Transverse colon (tissue), 4 donors: ENCODE measurements around the gene CPXM2.

Source experiments
- EP300 ChIP-seq: sonication (generic); formaldehyde crosslinking; IDR thresholded peaks from one replicate; pipeline ENCODE4 v1.6.1; 2017; ENCODE audit warnings: antibody characterized with exemption, low read depth
- POLR2A ChIP-seq: fragments of 450-650 bp; IDR thresholded peaks from one replicate; pipeline ENCODE4 v1.6.1; 2016; ENCODE audit warnings: antibody characterized with exemption, mild to moderate bottlenecking, moderate library complexity
- POLR2AphosphoS5 ChIP-seq, 3 donors: sonication (generic); formaldehyde crosslinking; IDR thresholded peaks; one replicate each; pipeline ENCODE4 v1.6.1; 2016; ENCODE audit warnings: antibody characterized with exemption in 3 of 3
- TF ChIP-seq, protein P1 (sequence below), 5 experiments: fragments of 200-600 bp in 3 of 5; fragments of 450-650 bp in 2 of 5; sonication (generic) in 3 of 5; IDR thresholded peaks; 1 replicate in 2 of 5; 2 replicates in 3 of 5; pipeline ENCODE4 v1.5.1; 2016 to 2017; ENCODE audit warnings: antibody characterized with exemption in 5 of 5, inconsistent platforms in 3 of 5, mild to moderate bottlenecking in 2 of 5, moderate library complexity in 1 of 5

GRCh38 chr10:123781324-123781900 lies 110.2 kb downstream of the CPXM2 start:
- TF ChIP-seq, protein P1, sequence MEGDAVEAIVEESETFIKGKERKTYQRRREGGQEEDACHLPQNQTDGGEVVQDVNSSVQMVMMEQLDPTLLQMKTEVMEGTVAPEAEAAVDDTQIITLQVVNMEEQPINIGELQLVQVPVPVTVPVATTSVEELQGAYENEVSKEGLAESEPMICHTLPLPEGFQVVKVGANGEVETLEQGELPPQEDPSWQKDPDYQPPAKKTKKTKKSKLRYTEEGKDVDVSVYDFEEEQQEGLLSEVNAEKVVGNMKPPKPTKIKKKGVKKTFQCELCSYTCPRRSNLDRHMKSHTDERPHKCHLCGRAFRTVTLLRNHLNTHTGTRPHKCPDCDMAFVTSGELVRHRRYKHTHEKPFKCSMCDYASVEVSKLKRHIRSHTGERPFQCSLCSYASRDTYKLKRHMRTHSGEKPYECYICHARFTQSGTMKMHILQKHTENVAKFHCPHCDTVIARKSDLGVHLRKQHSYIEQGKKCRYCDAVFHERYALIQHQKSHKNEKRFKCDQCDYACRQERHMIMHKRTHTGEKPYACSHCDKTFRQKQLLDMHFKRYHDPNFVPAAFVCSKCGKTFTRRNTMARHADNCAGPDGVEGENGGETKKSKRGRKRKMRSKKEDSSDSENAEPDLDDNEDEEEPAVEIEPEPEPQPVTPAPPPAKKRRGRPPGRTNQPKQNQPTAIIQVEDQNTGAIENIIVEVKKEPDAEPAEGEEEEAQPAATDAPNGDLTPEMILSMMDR (IDR thresholded peaks at IDR 0.05), result no peak
- TF ChIP-seq POLR2A (no peak), POLR2AphosphoS5 (IDR thresholded peaks at IDR 0.05) (no peak), EP300 (no peak)
